Natural killer cell (primary cell): ENCODE data around the gene DNAJB5. TPM values are rescaled to one million over a fixed set of nuclear protein-coding genes. Genes with fewer than 3 reads are reported as not detected.

ENCODE experiments used
- ATAC-seq, 3 donors: fragments of 150-1000 bp in 2 of 3; fragments of 200-7000 bp in 1 of 3; cut with Tn5 transposase; 1 replicate in 1 of 3; 2 replicates in 2 of 3; pipeline ENCODE4 v1.10.0; 2021; ENCODE audit warnings: mild to moderate bottlenecking in 2 of 3, moderate library complexity in 2 of 3
- DNase-seq, 2 donors: peaks; one replicate each; pipeline versions ENCODE4 v3.0.0 to v3.0.0-alpha.2; 2013 to 2021; ENCODE audit warnings: mixed read lengths in 1 of 2
- H3K27ac ChIP-seq: one replicate; pipeline ENCODE4 v1.5.1; 2013; ENCODE audit warnings: mild to moderate bottlenecking, low read length
- H3K27me3 ChIP-seq: one replicate; pipeline ENCODE4 v1.6.1; 2013; ENCODE audit warnings: low read length; ENCODE audit not compliant: control insufficient read depth, insufficient read depth
- H3K36me3 ChIP-seq: one replicate; pipeline ENCODE4 v1.6.1; 2013; ENCODE audit warnings: low read length; ENCODE audit not compliant: control insufficient read depth, insufficient read depth
- H3K4me1 ChIP-seq: one replicate; pipeline ENCODE4 v1.6.1; 2013; ENCODE audit warnings: low read length; ENCODE audit not compliant: control insufficient read depth, insufficient read depth
- H3K4me3 ChIP-seq: one replicate; pipeline ENCODE4 v1.5.1; 2013; ENCODE audit warnings: low read length
- H3K9me3 ChIP-seq: one replicate; pipeline ENCODE4 v1.6.1; 2013; ENCODE audit warnings: low read length; ENCODE audit not compliant: control insufficient read depth, insufficient read depth
- H3K27ac Mint-ChIP-seq, 2 donors: one replicate each; pipeline ENCODE4 v1.8.0; 2022; ENCODE audit warnings: mild to moderate bottlenecking in 2 of 2, mixed read lengths in 2 of 2, moderate library complexity in 1 of 2
- H3K27me3 Mint-ChIP-seq, 2 donors: one replicate each; pipeline ENCODE4 v1.8.0; 2022; ENCODE audit warnings: low read depth in 2 of 2, mixed read lengths in 2 of 2
- H3K36me3 Mint-ChIP-seq: one replicate; pipeline ENCODE4 v1.8.0; 2022; ENCODE audit warnings: mixed read lengths
- H3K4me1 Mint-ChIP-seq, 2 donors: one replicate each; pipeline ENCODE4 v1.8.0; 2022; ENCODE audit warnings: mixed read lengths in 2 of 2
- H3K4me3 Mint-ChIP-seq: one replicate; pipeline ENCODE4 v1.8.0; 2022; ENCODE audit warnings: mild to moderate bottlenecking, moderate library complexity, mixed read lengths
- H3K9me3 Mint-ChIP-seq, 2 donors: one replicate each; pipeline ENCODE4 v1.8.0; 2022; ENCODE audit warnings: mixed read lengths in 2 of 2
- WGBS: methylation state at CpG from one replicate; pipeline ENCODE4 v1.1.7; 2013; ENCODE audit warnings: missing lambda C conversion rate; ENCODE audit not compliant: insufficient coverage; 5-methylcytosine and 5-hydroxymethylcytosine counted together
- intact Hi-C: fragments of 100-400 bp; cut with micrococcal nuclease; formaldehyde crosslinking; loops from one replicate; pipeline ENCODE4 v1.14.2; 2022
- total RNA-seq, 4 donors: library from RNA; stranded (reverse); fragments of 120-200 nt in 1 of 4; gene quantifications; one replicate each; pipeline versions ENCODE4 v1.2.3 to v1.2.4, GENCODE V29; 2013 to 2022
- TF ChIP-seq, protein P1 (sequence below): fragments of 200-600 bp; IDR thresholded peaks from one replicate; pipeline ENCODE4 v1.8.0; 2022; ENCODE audit warnings: antibody characterized with exemption

The DNAJB5 gene
- total RNA-seq, 3 donors from 2014 or later (not counting 1 experiment from before 2014, with no cell fraction given), result 1.1 to 2.4 (median 1.9) TPM

DNA sequence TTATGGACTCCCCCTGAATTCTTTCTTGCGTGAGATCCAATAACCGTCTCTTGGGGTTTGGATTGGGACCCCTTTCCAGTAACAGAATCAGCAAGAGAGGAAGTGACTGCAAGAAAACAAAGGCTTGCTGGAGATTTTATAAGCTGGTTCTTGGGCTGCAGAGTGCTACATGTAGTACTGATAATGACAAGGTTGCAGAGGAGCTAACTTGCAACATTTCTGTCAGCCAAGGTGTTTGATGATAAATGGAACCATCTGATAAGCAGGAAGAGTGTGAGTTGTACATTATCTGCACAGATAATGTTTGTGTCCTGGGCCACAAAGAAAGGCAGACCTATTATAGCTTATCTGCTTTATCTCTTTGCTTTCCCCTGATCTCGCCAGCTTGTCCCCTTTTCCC is 37.1 kb downstream of the DNAJB5 start:
- WGBS, result 83% methylated on average over 3 of the region's 3 CpGs
- Mint-ChIP-seq H3K9me3 (no peaks in the 10 kb centered on the region), H3K27ac (no peak overlapping the region), H3K27me3 (no peaks in the 10 kb centered on the region), H3K36me3 (no peaks in the 10 kb centered on the region), H3K4me1 (peaks cover 0 to 11% of the 10 kb centered on the region in 2 donors), H3K4me3 (no peak overlapping the region)
- no peak for DNase-seq
- Histone ChIP-seq H3K4me3 (no peak overlapping the region), H3K36me3 (no peaks in the 10 kb centered on the region), H3K4me1 (no peaks in the 10 kb centered on the region), H3K27me3 (no peaks in the 10 kb centered on the region), H3K27ac (no peak overlapping the region), H3K9me3 (no peaks in the 10 kb centered on the region)
- peak in 1 of 3 donors; percentile 44 for ATAC-seq
- TF ChIP-seq, protein P1, sequence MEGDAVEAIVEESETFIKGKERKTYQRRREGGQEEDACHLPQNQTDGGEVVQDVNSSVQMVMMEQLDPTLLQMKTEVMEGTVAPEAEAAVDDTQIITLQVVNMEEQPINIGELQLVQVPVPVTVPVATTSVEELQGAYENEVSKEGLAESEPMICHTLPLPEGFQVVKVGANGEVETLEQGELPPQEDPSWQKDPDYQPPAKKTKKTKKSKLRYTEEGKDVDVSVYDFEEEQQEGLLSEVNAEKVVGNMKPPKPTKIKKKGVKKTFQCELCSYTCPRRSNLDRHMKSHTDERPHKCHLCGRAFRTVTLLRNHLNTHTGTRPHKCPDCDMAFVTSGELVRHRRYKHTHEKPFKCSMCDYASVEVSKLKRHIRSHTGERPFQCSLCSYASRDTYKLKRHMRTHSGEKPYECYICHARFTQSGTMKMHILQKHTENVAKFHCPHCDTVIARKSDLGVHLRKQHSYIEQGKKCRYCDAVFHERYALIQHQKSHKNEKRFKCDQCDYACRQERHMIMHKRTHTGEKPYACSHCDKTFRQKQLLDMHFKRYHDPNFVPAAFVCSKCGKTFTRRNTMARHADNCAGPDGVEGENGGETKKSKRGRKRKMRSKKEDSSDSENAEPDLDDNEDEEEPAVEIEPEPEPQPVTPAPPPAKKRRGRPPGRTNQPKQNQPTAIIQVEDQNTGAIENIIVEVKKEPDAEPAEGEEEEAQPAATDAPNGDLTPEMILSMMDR, result no peak
- intact Hi-C loops, result no loop called here

DNA sequence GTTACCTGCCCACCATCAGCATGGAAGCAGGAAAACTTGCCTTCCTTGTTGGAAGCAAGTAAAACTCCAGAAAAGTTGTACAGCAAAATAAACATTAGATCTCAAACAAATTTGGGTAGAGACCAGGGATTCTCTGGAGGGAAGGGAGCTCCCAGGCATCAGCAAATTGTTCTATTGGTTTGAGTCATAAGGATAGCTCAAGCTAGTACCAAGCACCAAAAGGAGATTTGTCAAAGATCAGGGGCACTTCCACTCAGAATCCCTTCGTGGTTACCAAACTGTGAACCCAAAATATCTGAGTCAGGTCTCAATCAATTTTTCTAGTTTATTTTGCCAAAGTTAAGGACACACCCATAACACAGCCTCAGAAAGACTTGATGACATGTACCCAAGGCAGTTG is 37.8 kb downstream of the DNAJB5 start:
- H3K9me3 Mint-ChIP-seq, result no peaks in the 10 kb centered on the region
- Histone ChIP-seq H3K9me3 (no peaks in the 10 kb centered on the region), H3K36me3 (no peaks in the 10 kb centered on the region), H3K27ac (no peak overlapping the region), H3K4me3 (no peak overlapping the region), H3K4me1 (no peaks in the 10 kb centered on the region), H3K27me3 (no peaks in the 10 kb centered on the region)
- TF ChIP-seq, protein P1, result no peak
- DNase-seq (no peak), ATAC-seq (no peak)
- no peaks in the 10 kb centered on the region for H3K27me3 Mint-ChIP-seq
- H3K4me1 Mint-ChIP-seq, result peaks cover 0 to 11% of the 10 kb centered on the region in 2 donors
- intact Hi-C loops, result no loop called here
- no peaks in the 10 kb centered on the region for H3K36me3 Mint-ChIP-seq
- no peak overlapping the region for H3K4me3 Mint-ChIP-seq
- WGBS, result 78% methylated on average over 1 of the region's 1 CpG
- H3K27ac Mint-ChIP-seq, result no peak overlapping the region

DNA sequence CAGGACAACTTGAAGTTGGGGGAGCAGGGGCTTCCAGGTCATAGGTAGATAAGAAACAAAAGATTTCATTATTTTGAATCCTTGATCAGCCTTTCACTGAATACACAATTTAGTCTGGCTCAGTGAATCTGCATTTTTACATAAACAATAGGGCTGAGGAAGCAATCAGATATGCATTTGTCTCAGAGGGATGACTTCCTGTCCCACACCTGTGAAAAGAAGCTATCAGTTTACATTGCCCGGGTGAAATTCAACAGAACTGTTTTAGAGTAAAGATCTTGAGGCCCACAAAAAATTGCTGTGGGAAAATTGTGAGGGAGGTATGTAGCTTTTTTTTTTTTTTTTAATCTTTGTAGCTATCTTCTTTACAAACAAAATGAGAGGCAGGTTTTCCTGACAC is 38.3 kb downstream of the DNAJB5 start:
- intact Hi-C loops, result no loop called here
- WGBS, result 55% methylated on average over 1 of the region's 1 CpG
- Histone ChIP-seq H3K27me3 (no peaks in the 10 kb centered on the region), H3K36me3 (no peaks in the 10 kb centered on the region), H3K4me1 (no peaks in the 10 kb centered on the region), H3K4me3 (no peak overlapping the region), H3K27ac (no peak overlapping the region), H3K9me3 (no peaks in the 10 kb centered on the region)
- no peaks in the 10 kb centered on the region for H3K9me3 Mint-ChIP-seq
- H3K4me1 Mint-ChIP-seq, result peaks cover 0 to 11% of the 10 kb centered on the region in 2 donors
- no peaks in the 10 kb centered on the region for H3K27me3 Mint-ChIP-seq
- no peak overlapping the region for H3K4me3 Mint-ChIP-seq
- no peaks in the 10 kb centered on the region for H3K36me3 Mint-ChIP-seq
- H3K27ac Mint-ChIP-seq, result no peak overlapping the region
- TF ChIP-seq, protein P1, result no peak
- DNase-seq (no peak), ATAC-seq (no peak)

DNA sequence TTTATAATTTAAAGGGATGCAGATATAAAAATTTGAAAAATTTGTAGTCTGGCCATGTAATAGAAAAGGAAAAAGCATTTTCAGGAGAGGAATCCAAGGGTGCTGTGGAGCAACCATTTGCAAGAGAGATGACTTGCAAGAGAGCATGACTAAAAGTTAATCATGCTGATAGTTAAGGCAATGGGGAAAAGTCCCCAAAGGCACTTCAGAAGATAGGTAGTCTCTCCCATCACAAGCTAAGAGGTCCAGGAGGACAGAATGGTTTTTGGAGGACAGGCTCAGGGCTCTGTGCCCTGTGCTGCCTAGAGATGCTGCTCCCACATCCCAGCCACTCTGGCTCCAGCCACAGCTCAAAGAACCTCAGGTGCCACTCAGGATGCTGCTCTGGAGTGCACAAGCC is 38.8 kb downstream of the DNAJB5 start:
- no peak overlapping the region for H3K4me3 ChIP-seq
- Mint-ChIP-seq H3K9me3 (no peaks in the 10 kb centered on the region), H3K27ac (no peak overlapping the region), H3K27me3 (no peaks in the 10 kb centered on the region), H3K4me1 (peaks cover 0 to 8% of the 10 kb centered on the region in 2 donors), H3K36me3 (no peaks in the 10 kb centered on the region), H3K4me3 (no peak overlapping the region)
- H3K9me3 ChIP-seq, result no peaks in the 10 kb centered on the region
- no peaks in the 10 kb centered on the region for H3K36me3 ChIP-seq
- no peaks in the 10 kb centered on the region for H3K27me3 ChIP-seq
- DNase-seq (no peak), ATAC-seq (no peak)
- no peaks in the 10 kb centered on the region for H3K4me1 ChIP-seq
- TF ChIP-seq, protein P1, result no peak
- intact Hi-C loops, result no loop called here
- H3K27ac ChIP-seq, result no peak overlapping the region
